ENCODE data around the gene AQP9. TPM values are rescaled to one million over a fixed set of nuclear protein-coding genes. Genes with fewer than 3 reads are reported as not detected.

Gene AQP9
- total RNA-seq, 3 donors from 2014 or later, result 0.09 to 2.0 (median 0.89) TPM

DNA sequence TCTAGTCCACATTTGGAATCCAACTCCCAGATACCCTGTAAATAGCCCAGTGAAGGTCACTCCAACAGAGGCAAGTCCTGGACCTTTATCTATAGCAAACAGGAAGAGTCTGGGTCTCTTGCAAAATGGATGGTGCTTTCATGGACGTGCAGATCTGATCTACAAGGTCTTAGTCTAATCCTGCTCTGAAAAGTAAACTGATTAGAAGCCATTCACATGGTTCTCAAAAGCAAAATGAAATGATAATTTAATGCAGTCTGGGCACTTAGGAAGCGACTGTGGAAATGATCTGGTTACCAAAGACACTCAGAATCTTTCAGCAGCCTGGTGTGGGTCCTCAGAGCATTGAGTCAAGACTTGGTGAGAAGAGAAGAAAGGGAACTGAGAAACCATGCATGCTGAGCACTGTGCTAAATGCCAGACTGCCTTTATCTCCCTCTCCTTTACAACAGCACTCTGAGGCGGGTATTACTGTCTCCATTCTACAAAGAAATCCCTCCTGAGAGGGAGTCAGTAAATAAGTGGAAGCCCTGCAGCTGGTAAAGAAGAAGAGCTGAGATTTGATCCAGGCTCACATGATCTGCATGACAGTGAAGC lies 29.0 kb downstream of the AQP9 start:
- Histone ChIP-seq H3K36me3 (ENCODE audit: low read depth) (no peaks in the 10 kb centered on the region), H3K4me3 (no peak overlapping the region), H3K4me1 (ENCODE audit: low read depth) (no peaks in the 10 kb centered on the region), H3K9me3 (no peaks in the 10 kb centered on the region)
- intact Hi-C loops (cut with DNase I, micrococcal nuclease), result no loop called here
- no peak for ATAC-seq
- TF ChIP-seq CTCF (IDR thresholded peaks at IDR 0.05), result no peak
- no peak for DNase-seq

- intact Hi-C loops (cut with DNase I, micrococcal nuclease), result no loop called here
- ATAC-seq, result no peak
- Histone ChIP-seq H3K4me1 (ENCODE audit: low read depth) (no peaks in the 10 kb centered on the region), H3K36me3 (ENCODE audit: low read depth) (no peaks in the 10 kb centered on the region), H3K9me3 (no peaks in the 10 kb centered on the region), H3K4me3 (no peak overlapping the region)
- no peak for TF ChIP-seq CTCF (IDR thresholded peaks at IDR 0.05)
- no peak for DNase-seq
Measured at GRCh38 chr15:58169934-58170333, 31.8 kb downstream of the AQP9 start.

GRCh38 chr15:58171476-58172061 lies 33.4 kb downstream of the AQP9 start:
- intact Hi-C loops (cut with DNase I, micrococcal nuclease), result no loop called here
- Histone ChIP-seq H3K9me3 (no peaks in the 10 kb centered on the region), H3K36me3 (ENCODE audit: low read depth) (no peaks in the 10 kb centered on the region), H3K4me1 (ENCODE audit: low read depth) (no peaks in the 10 kb centered on the region), H3K4me3 (no peak overlapping the region)
- no peak for ATAC-seq
- DNase-seq, result no peak
- TF ChIP-seq CTCF (IDR thresholded peaks at IDR 0.05), result no peak

DNA sequence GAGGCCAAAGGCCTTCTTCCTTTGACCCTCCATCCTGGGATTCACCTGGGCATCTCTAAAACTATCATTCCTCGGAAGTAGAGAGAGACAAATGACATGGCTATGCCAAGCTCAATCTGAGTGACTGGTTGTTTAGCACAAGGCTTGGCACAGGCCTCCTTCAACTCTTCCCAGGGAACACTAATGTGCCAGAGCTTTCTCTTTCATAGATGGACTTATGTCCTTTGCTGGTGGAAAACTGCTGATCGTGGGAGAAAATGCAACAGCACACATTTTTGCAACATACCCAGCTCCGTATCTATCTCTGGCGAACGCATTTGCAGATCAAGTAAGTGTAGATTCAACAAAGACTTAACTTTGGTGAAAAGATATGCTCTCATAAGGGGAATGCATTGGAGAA lies 36.5 kb downstream of the AQP9 start:
- DNase-seq, result no peak
- intact Hi-C loops (cut with DNase I, micrococcal nuclease), result no loop called here
- no peak overlapping the region for H3K4me3 ChIP-seq
- H3K9me3 ChIP-seq, result no peaks in the 10 kb centered on the region
- TF ChIP-seq CTCF (IDR thresholded peaks at IDR 0.05), result no peak
- no peak for ATAC-seq
- no peaks in the 10 kb centered on the region for H3K4me1 ChIP-seq (ENCODE audit: low read depth)
- H3K36me3 ChIP-seq (ENCODE audit: low read depth), result no peaks in the 10 kb centered on the region

DNA sequence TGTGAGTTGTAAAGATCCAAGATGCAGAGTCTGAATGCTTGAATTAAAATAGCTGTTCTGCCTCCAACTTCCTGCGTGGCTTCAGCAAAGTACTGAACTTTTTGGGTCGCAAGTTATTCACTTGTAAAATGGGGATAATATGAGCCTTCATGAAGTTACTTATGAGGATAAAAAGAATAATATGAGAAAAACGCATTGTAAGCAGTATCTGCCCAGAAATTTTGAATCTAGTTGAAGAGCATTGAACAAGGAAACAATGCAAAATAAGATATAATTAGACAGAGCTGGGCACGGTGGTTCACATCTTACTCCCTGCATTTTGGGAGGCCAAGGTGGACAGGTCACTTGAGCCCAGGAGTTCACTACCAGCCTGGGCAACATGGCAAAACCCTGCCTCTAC lies 37.8 kb downstream of the AQP9 start:
- Histone ChIP-seq H3K4me1 (ENCODE audit: low read depth) (no peaks in the 10 kb centered on the region), H3K36me3 (ENCODE audit: low read depth) (no peaks in the 10 kb centered on the region), H3K9me3 (no peaks in the 10 kb centered on the region), H3K4me3 (no peak overlapping the region)
- intact Hi-C loops (cut with DNase I, micrococcal nuclease), result no loop called here
- DNase-seq (no peak), ATAC-seq (no peak)
- no peak for TF ChIP-seq CTCF (IDR thresholded peaks at IDR 0.05)
